B cell (primary cell): ENCODE results near the gene PHACTR4. TPM values are rescaled to one million over a fixed set of nuclear protein-coding genes. Genes with fewer than 3 reads are reported as not detected.

Experiments used
- ATAC-seq: fragments of 200-7000 bp; cut with Tn5 transposase; one replicate; pipeline ENCODE4 v1.10.0; 2021; ENCODE audit warnings: low read depth, mild to moderate bottlenecking, moderate number of reproducible peaks, moderate library complexity
- CTCF ChIA-PET: fragments of 350-600 bp; sonication (Branson Sonifier 250); formaldehyde crosslinking; loops from one replicate; lab custom pipeline; 2021; ENCODE audit warnings: antibody characterized with exemption, inconsistent platforms; lab: Charles Lee
- POLR2A ChIA-PET: fragments of 350-600 bp; sonication (Branson Sonifier 250); formaldehyde crosslinking; loops from one replicate; lab custom pipeline; 2021; ENCODE audit warnings: antibody characterized with exemption; lab: Charles Lee
- DNase-seq: peaks from one replicate; pipeline ENCODE4 v3.0.0; 2013
- H2AFZ ChIP-seq: 2 replicates; pipeline ENCODE4 v1.6.1; 2012; ENCODE audit warnings: mild to moderate bottlenecking, low read depth, low read length; ENCODE audit not compliant: insufficient read depth, poor library complexity, severe bottlenecking
- H3K27ac ChIP-seq, 2 donors: 1 replicate in 1 of 2; 2 replicates in 1 of 2; pipeline ENCODE4 v1.5.1; 2012 to 2013; ENCODE audit warnings: low read length in 2 of 2, mild to moderate bottlenecking in 2 of 2, moderate library complexity in 1 of 2
- H3K27me3 ChIP-seq, 4 experiments: fragments of 200-600 bp in 1 of 4; sonication (generic) in 1 of 4; replicated peaks in 1 of 4; 1 replicate in 2 of 4; 2 replicates in 2 of 4; pipeline versions ENCODE4 v1.6.1 to v1.7.0; 2013 to 2016; ENCODE audit warnings: low read length in 3 of 4, mild to moderate bottlenecking in 2 of 4, mixed read lengths in 1 of 4, moderate library complexity in 1 of 4; ENCODE audit not compliant: insufficient read depth in 4 of 4, control insufficient read depth in 3 of 4; ENCODE audit errors: control extremely low read depth in 1 of 4
- H3K36me3 ChIP-seq, 2 experiments: replicated peaks in 1 of 2; 1 replicate in 1 of 2; 2 replicates in 1 of 2; pipeline versions ENCODE4 v1.6.1 to v1.7.1; 2013; ENCODE audit warnings: low read length in 1 of 2; ENCODE audit not compliant: insufficient read depth in 2 of 2, control insufficient read depth in 1 of 2; ENCODE audit errors: control extremely low read depth in 1 of 2, extremely low read depth in 1 of 2
- H3K4me1 ChIP-seq, 2 donors: fragments of 200-600 bp in 1 of 2; sonication (generic) in 1 of 2; 1 replicate in 1 of 2; 2 replicates in 1 of 2; pipeline versions ENCODE4 v1.5.1 to v1.6.1; 2013 to 2017; ENCODE audit warnings: low read length in 2 of 2; ENCODE audit not compliant: control insufficient read depth in 2 of 2, insufficient read depth in 2 of 2
- H3K4me2 ChIP-seq: replicated peaks from 2 replicates; pipeline ENCODE3; 2012; ENCODE audit warnings: mild to moderate bottlenecking, low read depth, low read length; ENCODE audit not compliant: poor library complexity, severe bottlenecking
- H3K4me3 ChIP-seq, 5 experiments: fragments of 200-600 bp in 1 of 5; sonication (generic) in 1 of 5; 1 replicate in 3 of 5; 2 replicates in 2 of 5; pipeline versions ENCODE4 v1.5.1 to v1.7.0; 2011 to 2016; ENCODE audit warnings: low read length in 4 of 5, mild to moderate bottlenecking in 4 of 5, low read depth in 2 of 5, control low read depth in 1 of 5, moderate library complexity in 1 of 5; ENCODE audit not compliant: insufficient read depth in 1 of 5; ENCODE audit errors: control extremely low read depth in 1 of 5, extremely low read depth in 1 of 5
- H3K79me2 ChIP-seq: fragments of 200-600 bp; sonication (generic); one replicate; pipeline ENCODE4 v1.6.0; 2016; ENCODE audit warnings: low read length; ENCODE audit not compliant: control insufficient read depth, insufficient read depth
- H3K9ac ChIP-seq: fragments of 200-600 bp; sonication (generic); 2 replicates; pipeline ENCODE4 v1.6.1; 2017; ENCODE audit warnings: mild to moderate bottlenecking, low read length, moderate library complexity
- H3K9me3 ChIP-seq, 3 donors: one replicate each; pipeline versions ENCODE4 v1.6.1 to v1.7.1; 2013; ENCODE audit warnings: low read length in 2 of 3; ENCODE audit not compliant: control insufficient read depth in 2 of 3, insufficient read depth in 1 of 3; ENCODE audit errors: control extremely low read depth in 1 of 3
- H4K20me1 ChIP-seq: 2 replicates; pipeline ENCODE4 v1.6.0; 2012; ENCODE audit warnings: mild to moderate bottlenecking, low read length; ENCODE audit not compliant: insufficient read depth, control insufficient read depth, poor library complexity, severe bottlenecking
- H3K27ac Mint-ChIP-seq: one replicate; pipeline ENCODE4 v1.8.0; 2021; ENCODE audit warnings: mixed read lengths
- H3K27me3 Mint-ChIP-seq: one replicate; pipeline ENCODE4 v1.8.0; 2021; ENCODE audit warnings: mixed read lengths
- H3K4me1 Mint-ChIP-seq: one replicate; pipeline ENCODE4 v1.8.0; 2021; ENCODE audit warnings: mixed read lengths
- H3K4me3 Mint-ChIP-seq: one replicate; pipeline ENCODE4 v1.8.0; 2021; ENCODE audit warnings: mixed read lengths
- H3K9me3 Mint-ChIP-seq: one replicate; pipeline ENCODE4 v1.8.0; 2022; ENCODE audit warnings: mixed read lengths; ENCODE audit not compliant: insufficient read depth
- CTCF ChIP-seq: fragments of 200-600 bp; IDR thresholded peaks from one replicate; pipeline ENCODE4 v1.8.0; 2022; ENCODE audit warnings: antibody characterized with exemption, mild to moderate bottlenecking
- EZH2 ChIP-seq: IDR thresholded peaks from 2 replicates; pipeline ENCODE4 v1.6.1; 2012; ENCODE audit warnings: borderline replicate concordance, low read depth, mild to moderate bottlenecking, moderate library complexity, low read length; ENCODE audit not compliant: insufficient read depth, poor library complexity, severe bottlenecking
- WGBS: methylation state at CpG from one replicate; pipeline ENCODE4 v1.1.5; 2013; ENCODE audit warnings: missing lambda C conversion rate; ENCODE audit not compliant: insufficient coverage; 5-methylcytosine and 5-hydroxymethylcytosine counted together
- intact Hi-C: fragments of 100-400 bp; cut with micrococcal nuclease; formaldehyde crosslinking; loops from one replicate; pipeline ENCODE4 v1.10.0; 2022
- polyA plus RNA-seq: library from polyadenylated mRNA; depleted of rRNA; stranded (reverse); fragments of >200 nt; gene quantifications from 2 replicates; pipeline ENCODE4 v1.2.3, GENCODE V29; 2012
- total RNA-seq, 2 donors: library from RNA; stranded (reverse); fragments of 120-200 nt in 1 of 2; gene quantifications; 1 replicate in 1 of 2; 2 replicates in 1 of 2; pipeline versions ENCODE4 v1.2.3 to v1.2.4, GENCODE V29; 2013 to 2022

Gene PHACTR4
- total and polyA plus RNA-seq, 2 donors (not counting 1 experiment from before 2014, with no cell fraction given): 9.8 to 41.6 TPM

DNA sequence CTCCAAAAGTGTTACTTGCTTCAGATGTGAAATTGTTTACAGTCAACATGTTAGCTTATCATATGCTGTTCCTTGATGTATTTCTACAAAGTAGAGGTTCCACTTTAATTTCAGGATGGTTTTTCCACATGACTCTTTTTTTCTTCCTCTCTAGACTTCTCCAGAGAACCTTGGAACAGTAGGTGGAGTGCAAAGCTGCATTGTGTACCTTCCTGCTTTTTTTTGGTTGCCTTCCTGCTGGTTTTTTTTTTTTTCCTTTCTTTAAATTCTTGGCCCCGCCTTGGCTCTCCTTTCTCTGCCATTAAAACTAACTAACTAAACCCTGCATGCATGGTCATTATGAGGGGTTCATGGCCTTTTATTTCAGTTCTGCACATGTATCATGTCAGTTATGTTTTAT lies 88.1 kb downstream of the PHACTR4 start:
- H3K4me2 ChIP-seq: no peak overlapping the region
- Mint-ChIP-seq H3K27ac (no peak overlapping the region), H3K9me3 (no peaks in the 10 kb centered on the region), H3K4me1 (peaks cover 4% of the 10 kb centered on the region), H3K4me3 (no peak overlapping the region), H3K27me3 (no peaks in the 10 kb centered on the region)
- no peak overlapping the region for H3K4me3 ChIP-seq
- no peaks in the 10 kb centered on the region for H3K79me2 ChIP-seq
- ChIA-PET POLR2A (no interaction called here), CTCF (interaction anchor here (0.7 kb wide), 2 partner anchors 42 to 419 kb away, joined by 3 to 5 read pairs; no protein-coding TSS in a partner anchor)
- no peak for DNase-seq
- H3K27ac ChIP-seq: no peak overlapping the region
- H3K27me3 ChIP-seq: no peaks in the 10 kb centered on the region
- no peaks in the 10 kb centered on the region for H4K20me1 ChIP-seq
- H2AFZ ChIP-seq: no peak overlapping the region
- no peaks in the 10 kb centered on the region for H3K9me3 ChIP-seq
- WGBS: no CpG with 5 or more reads among the region's 1 CpG
- ATAC-seq: no peak
- no peak overlapping the region for H3K9ac ChIP-seq
- H3K36me3 ChIP-seq: peaks cover 4 to 14% of the 10 kb centered on the region in 2 experiments
- H3K4me1 ChIP-seq: no peaks in the 10 kb centered on the region
- intact Hi-C loops: no loop called here
- TF ChIP-seq CTCF (no peak), EZH2 (no peak)

GRCh38 chr1:28458237-28459228 lies 89.0 kb downstream of the PHACTR4 start:
- no peak overlapping the region for H2AFZ ChIP-seq
- Mint-ChIP-seq H3K27ac (no peak overlapping the region), H3K9me3 (no peaks in the 10 kb centered on the region), H3K4me3 (no peak overlapping the region), H3K27me3 (no peaks in the 10 kb centered on the region), H3K4me1 (peaks cover 4% of the 10 kb centered on the region)
- no peaks in the 10 kb centered on the region for H3K9me3 ChIP-seq
- H3K27ac ChIP-seq: no peak overlapping the region
- 100% methylated on average over 1 of the region's 7 CpGs for WGBS
- no peak overlapping the region for H3K4me3 ChIP-seq
- H3K4me2 ChIP-seq: no peak overlapping the region
- H3K9ac ChIP-seq: no peak overlapping the region
- DNase-seq (no peak), ATAC-seq (no peak)
- no peaks in the 10 kb centered on the region for H3K4me1 ChIP-seq
- intact Hi-C loops: no loop called here
- no peak for TF ChIP-seq CTCF
- TF ChIP-seq EZH2: no peak
- no peaks in the 10 kb centered on the region for H3K27me3 ChIP-seq
- no peaks in the 10 kb centered on the region for H3K79me2 ChIP-seq
- no peaks in the 10 kb centered on the region for H4K20me1 ChIP-seq
- ChIA-PET POLR2A (no interaction called here), CTCF (no interaction called here)
- H3K36me3 ChIP-seq: peaks cover 4 to 18% of the 10 kb centered on the region in 2 experiments
